DND-41 (cell line): ENCODE data around the gene FAM174C.

Experiments
- CTCF ChIP-seq: IDR thresholded peaks from 2 replicates; pipeline ENCODE4 v1.5.1; 2012; ENCODE audit warnings: borderline replicate concordance, low read length, moderate library complexity, mild to moderate bottlenecking; ENCODE audit not compliant: poor library complexity, severe bottlenecking; ENCODE audit errors: extremely low read depth
- EZH2 ChIP-seq: IDR thresholded peaks from 3 replicates; pipeline ENCODE4 v1.6.1; 2012; ENCODE audit warnings: borderline replicate concordance, low read depth, mild to moderate bottlenecking, moderate library complexity, low read length, inconsistent platforms; ENCODE audit not compliant: severe bottlenecking

GRCh38 chr19:1307755-1308303 lies 32.5 kb downstream of the FAM174C start:
- TF ChIP-seq CTCF: no peak
- TF ChIP-seq EZH2: no peak
